Measurements from ENCODE around the gene SMIM36.

Gene SMIM36

GRCh38 chr17:55543709-55544108 is 32.5 kb upstream of the SMIM36 start:
- Histone ChIP-seq H3K36me3 (ENCODE audit: insufficient read depth, low read length) (no peaks in the 10 kb centered on the region), H3K9ac (ENCODE audit: low read depth, low read length, poor library complexity, severe bottlenecking) (no peak overlapping the region), H3K4me3 (ENCODE audit: low read length, poor library complexity, severe bottlenecking) (no peak overlapping the region), H3K4me1 (ENCODE audit: insufficient read depth, low read length, poor library complexity, severe bottlenecking) (no peaks in the 10 kb centered on the region), H3K79me2 (ENCODE audit: insufficient read depth, low read length) (no peaks in the 10 kb centered on the region), H2AFZ (ENCODE audit: low read length) (no peak overlapping the region), H3K4me2 (ENCODE audit: low read depth, low read length, poor library complexity, severe bottlenecking) (no peak overlapping the region), H3F3A (ENCODE audit: low read depth) (no peaks in the 10 kb centered on the region), H4K20me1 (ENCODE audit: insufficient read depth, low read length, poor library complexity, severe bottlenecking) (no peaks in the 10 kb centered on the region), H3K9me2 (replicated peaks; ENCODE audit: low read depth, low read length) (no peaks in the 10 kb centered on the region), H3K27me3 (ENCODE audit: insufficient read depth, low read length, poor library complexity, severe bottlenecking) (no peaks in the 10 kb centered on the region), H3K9me3 (ENCODE audit: insufficient read depth, low read depth, low read length) (no peaks in the 10 kb centered on the region; the same call in 1 of the 2 replicates)
- TF ChIP-seq CTCF (conservative IDR thresholded peaks at IDR 0.05; ENCODE audit: low read length) (no peak), EZH2phosphoT487 (IDR thresholded peaks at IDR 0.05; ENCODE audit: borderline replicate concordance) (no peak)

GRCh38 chr17:55540414-55541091 is 29.3 kb upstream of the SMIM36 start:
- Histone ChIP-seq H3K9me2 (replicated peaks; ENCODE audit: low read depth, low read length) (no peaks in the 10 kb centered on the region), H3K36me3 (ENCODE audit: insufficient read depth, low read length) (no peaks in the 10 kb centered on the region), H2AFZ (ENCODE audit: low read length) (no peak overlapping the region), H4K20me1 (ENCODE audit: insufficient read depth, low read length, poor library complexity, severe bottlenecking) (no peaks in the 10 kb centered on the region), H3F3A (ENCODE audit: low read depth) (no peaks in the 10 kb centered on the region), H3K9me3 (ENCODE audit: insufficient read depth, low read depth, low read length) (no peaks in the 10 kb centered on the region; the same call in 1 of the 2 replicates), H3K4me1 (ENCODE audit: insufficient read depth, low read length, poor library complexity, severe bottlenecking) (no peaks in the 10 kb centered on the region), H3K79me2 (ENCODE audit: insufficient read depth, low read length) (no peaks in the 10 kb centered on the region), H3K4me3 (ENCODE audit: low read length, poor library complexity, severe bottlenecking) (no peak overlapping the region), H3K9ac (ENCODE audit: low read depth, low read length, poor library complexity, severe bottlenecking) (no peak overlapping the region), H3K4me2 (ENCODE audit: low read depth, low read length, poor library complexity, severe bottlenecking) (no peak overlapping the region), H3K27me3 (ENCODE audit: insufficient read depth, low read length, poor library complexity, severe bottlenecking) (no peaks in the 10 kb centered on the region)
- TF ChIP-seq EZH2phosphoT487 (IDR thresholded peaks at IDR 0.05; ENCODE audit: borderline replicate concordance) (no peak), CTCF (conservative IDR thresholded peaks at IDR 0.05; ENCODE audit: low read length) (no peak)

- H3K9ac ChIP-seq (ENCODE audit: low read depth, low read length, poor library complexity, severe bottlenecking), result no peak overlapping the region
- no peaks in the 10 kb centered on the region for H3K9me2 ChIP-seq (replicated peaks; ENCODE audit: low read depth, low read length)
- no peaks in the 10 kb centered on the region for H3K27me3 ChIP-seq (ENCODE audit: insufficient read depth, low read length, poor library complexity, severe bottlenecking)
- H4K20me1 ChIP-seq (ENCODE audit: insufficient read depth, low read length, poor library complexity, severe bottlenecking), result no peaks in the 10 kb centered on the region
- H3K4me3 ChIP-seq (ENCODE audit: low read length, poor library complexity, severe bottlenecking), result no peak overlapping the region
- TF ChIP-seq EZH2phosphoT487 (IDR thresholded peaks at IDR 0.05; ENCODE audit: borderline replicate concordance), result no peak
- TF ChIP-seq CTCF (conservative IDR thresholded peaks at IDR 0.05; ENCODE audit: low read length), result no peak
- no peaks in the 10 kb centered on the region for H3K36me3 ChIP-seq (ENCODE audit: insufficient read depth, low read length)
- H3K9me3 ChIP-seq (ENCODE audit: insufficient read depth, low read depth, low read length), result no peaks in the 10 kb centered on the region
- H2AFZ ChIP-seq (ENCODE audit: low read length), result no peak overlapping the region
- H3K79me2 ChIP-seq (ENCODE audit: insufficient read depth, low read length), result no peaks in the 10 kb centered on the region
- H3F3A ChIP-seq (ENCODE audit: low read depth), result no peaks in the 10 kb centered on the region
- H3K4me2 ChIP-seq (ENCODE audit: low read depth, low read length, poor library complexity, severe bottlenecking), result no peak overlapping the region
- H3K4me1 ChIP-seq (ENCODE audit: insufficient read depth, low read length, poor library complexity, severe bottlenecking), result no peaks in the 10 kb centered on the region
These were observed 25.0 kb upstream of the SMIM36 start for GRCh38 chr17:55536205-55536604.
